HL-60/S4 treated with phorbol 12-myristate 13-acetate at 8.2 ng/mL for 4 days and 3 days (cell line): ENCODE data around the gene HS2ST1.
"Not testable (repeated sequence)": the region's sequence is repeated elsewhere in the genome, so short reads cannot be mapped to it uniquely, and the experiment has no call there.

Experiments
- in situ Hi-C: fragments of 300-500 bp; cut with MboI; formaldehyde crosslinking; loops from 2 replicates; pipeline ENCODE4 v1.15.0; 2022; ENCODE audit warnings: low sequenced_read_pairs

The HS2ST1 gene

GRCh38 chr1:87004857-87005256, 90.4 kb downstream of the HS2ST1 start:
- in situ Hi-C loops: no loop called here

- in situ Hi-C loops: no loop called here
Measured at GRCh38 chr1:87007323-87007722, 92.9 kb downstream of the HS2ST1 start.

DNA sequence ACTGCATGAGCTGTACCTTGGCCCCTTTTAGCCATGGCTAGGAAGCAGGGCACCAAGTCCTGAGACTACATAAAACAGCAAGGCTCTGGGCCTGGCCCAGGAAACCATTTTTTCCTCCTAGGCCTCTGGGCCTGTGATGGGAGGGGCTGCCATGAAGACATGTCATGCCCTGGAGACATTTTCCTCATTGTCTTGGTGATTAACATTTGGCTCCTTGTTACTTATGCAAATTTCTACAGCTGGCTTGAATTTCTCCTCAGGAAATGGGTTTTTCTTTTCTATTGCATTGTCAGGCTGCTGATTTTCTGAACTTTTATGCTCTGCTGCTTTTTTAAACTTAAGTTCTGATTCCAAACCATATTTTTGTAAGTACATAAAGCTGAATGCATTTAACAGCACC, 99.0 kb downstream of the HS2ST1 start:
- in situ Hi-C loops: not testable (repeated sequence)

- in situ Hi-C loops: no loop called here
Measured at GRCh38 chr1:87017998-87018672, 103.7 kb downstream of the HS2ST1 start.

DNA sequence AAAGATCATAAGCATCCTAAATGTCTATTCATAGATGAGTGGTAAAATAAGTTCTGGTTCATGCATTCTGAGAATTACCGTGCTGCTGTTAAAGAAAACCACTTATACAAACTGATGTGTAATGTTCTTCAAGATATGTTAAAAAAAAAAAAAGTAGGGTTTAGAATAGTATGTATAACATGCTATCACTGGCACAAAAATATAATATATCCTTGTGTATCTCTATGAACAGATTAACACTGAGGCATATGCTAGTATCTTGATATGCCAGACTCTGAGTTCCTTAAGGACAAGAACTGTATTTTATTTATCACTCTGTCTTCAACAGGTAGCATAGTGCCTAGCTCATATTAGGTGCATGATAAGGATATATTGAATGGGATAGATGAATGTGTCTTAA, 108.9 kb downstream of the HS2ST1 start:
- in situ Hi-C loops: no loop called here

- in situ Hi-C loops: no loop called here
Measured at GRCh38 chr1:87024936-87025540, 110.6 kb downstream of the HS2ST1 start.

DNA sequence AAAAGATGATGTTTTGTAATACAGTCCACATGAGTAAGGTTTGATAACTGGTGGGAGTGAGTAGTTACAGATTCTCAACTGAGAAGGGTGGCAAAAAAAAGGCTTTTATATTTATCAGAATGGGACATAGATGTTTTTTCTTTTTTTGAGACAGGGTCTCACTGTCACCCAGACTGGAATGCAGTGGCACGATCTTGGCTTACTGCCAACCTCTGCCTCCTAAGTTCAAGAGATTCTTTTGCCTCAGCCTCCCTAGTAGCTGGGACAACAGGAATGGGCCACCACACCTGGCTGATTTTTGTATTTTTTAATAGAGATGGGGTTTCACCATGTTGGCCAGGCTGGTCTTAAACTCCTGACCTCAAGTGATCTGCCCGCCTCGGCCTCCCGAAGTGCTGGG, 113.1 kb downstream of the HS2ST1 start:
- in situ Hi-C loops: not testable (repeated sequence)

GRCh38 chr1:87028576-87028975, 114.1 kb downstream of the HS2ST1 start:
- in situ Hi-C loops: no loop called here

DNA sequence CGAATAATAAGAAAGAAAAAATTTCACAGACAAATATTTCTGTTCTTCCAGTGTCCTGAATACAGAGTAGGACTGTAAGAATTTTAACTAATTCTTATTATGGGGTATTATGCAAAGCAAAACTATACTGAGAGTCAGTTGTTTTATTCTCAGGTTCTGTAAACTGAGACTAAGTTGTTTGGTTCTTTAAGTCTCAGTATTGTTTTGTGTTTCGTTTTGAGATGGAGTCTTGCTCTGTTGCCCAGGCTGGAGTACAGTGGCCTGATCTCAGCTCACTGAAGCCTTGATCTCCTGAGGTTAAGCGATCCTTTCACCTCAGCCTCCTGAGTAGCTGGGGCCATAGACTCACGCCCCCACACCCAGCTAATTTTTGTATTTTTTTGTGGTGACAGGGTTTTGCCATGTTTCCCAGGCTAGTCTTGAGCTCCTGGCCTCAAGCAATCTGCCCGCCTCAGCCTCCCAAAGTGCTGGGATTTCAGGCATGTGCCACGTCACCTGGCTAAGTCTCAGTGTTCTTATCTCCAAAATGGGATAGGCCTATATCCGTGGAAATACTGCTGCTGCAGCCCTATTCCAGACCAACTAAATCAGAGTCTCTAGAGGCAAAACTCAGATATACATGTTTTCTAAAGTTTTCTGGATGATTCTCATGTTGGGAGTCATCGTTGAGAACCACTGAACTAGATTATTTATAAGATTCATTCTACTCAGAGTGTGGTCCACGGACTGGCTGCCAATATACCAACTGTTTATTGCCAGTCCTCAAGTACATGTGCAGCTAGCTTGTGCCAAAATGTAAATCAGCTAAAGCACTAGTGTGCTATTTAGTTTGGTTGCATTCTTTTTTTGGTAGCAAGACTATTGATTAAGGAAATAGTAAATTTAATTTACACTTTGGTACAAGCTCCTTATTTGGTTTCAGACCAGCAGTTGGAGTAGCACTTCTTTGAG, 116.6 kb downstream of the HS2ST1 start:
- in situ Hi-C loops: no loop called here

DNA sequence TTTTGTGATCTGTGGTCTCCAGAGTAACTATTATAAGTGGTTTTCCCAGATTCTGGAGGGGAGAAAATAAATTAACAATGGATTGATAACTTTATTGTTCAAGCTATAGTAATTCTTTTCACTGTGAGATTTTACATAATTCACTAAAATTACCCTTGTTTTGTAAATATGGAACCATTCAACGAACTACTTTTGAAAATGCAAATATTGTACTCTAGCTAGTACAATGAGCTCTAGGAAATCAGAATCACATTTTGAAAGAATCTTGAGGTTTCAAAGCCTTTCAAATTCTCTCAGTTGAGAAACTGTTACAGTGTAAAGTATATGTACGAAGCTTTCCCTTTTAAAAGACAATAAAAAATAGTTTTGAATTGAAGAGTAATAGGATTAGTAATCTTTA, 119.9 kb downstream of the HS2ST1 start:
- in situ Hi-C loops: no loop called here

DNA sequence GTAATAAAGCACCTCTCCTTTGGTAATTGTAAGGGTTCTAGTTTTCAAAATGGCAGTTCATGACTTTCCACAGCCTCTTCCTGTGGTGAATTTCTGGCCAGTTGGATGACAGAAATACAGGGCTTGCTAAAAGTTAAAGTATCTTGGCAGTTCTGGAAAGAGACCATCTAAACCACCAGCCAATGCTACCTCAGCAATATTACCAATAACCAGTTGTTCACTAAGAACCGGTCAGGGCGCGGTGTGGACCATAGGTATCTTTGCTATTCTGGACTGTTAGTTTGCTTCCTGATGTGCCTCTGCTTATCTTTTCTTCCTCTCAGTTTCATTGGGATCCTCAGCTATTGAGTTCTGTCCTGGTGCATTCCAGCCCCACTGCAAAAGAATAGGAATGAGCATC, 124.7 kb downstream of the HS2ST1 start:
- in situ Hi-C loops: no loop called here

GRCh38 chr1:87042111-87042811, 127.8 kb downstream of the HS2ST1 start:
- in situ Hi-C loops: no loop called here

GRCh38 chr1:87044424-87044823, 130.0 kb downstream of the HS2ST1 start:
- in situ Hi-C loops: no loop called here

- in situ Hi-C loops: no loop called here
Measured at GRCh38 chr1:87044840-87045239, 130.4 kb downstream of the HS2ST1 start.

GRCh38 chr1:87045761-87046304, 131.4 kb downstream of the HS2ST1 start:
- in situ Hi-C loops: no loop called here

DNA sequence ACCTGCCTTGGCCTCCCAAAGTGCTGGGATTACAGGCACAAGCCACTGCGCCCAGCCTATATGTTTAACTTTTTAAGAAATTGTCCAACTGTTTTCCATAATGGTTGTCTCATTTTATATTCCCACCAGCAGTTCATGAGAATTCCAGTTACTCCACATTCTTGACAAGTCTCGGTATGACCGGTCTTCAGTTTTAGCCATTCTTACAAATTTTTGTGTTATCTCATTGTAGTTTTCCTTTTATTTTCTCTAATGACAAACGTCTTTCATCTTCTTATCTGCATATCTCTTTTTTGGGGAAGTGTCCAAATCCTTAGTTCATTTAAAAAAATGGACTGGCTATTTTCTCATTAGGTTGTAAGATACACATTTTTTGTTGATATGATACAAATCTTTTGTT, 132.5 kb downstream of the HS2ST1 start:
- in situ Hi-C loops: no loop called here

DNA sequence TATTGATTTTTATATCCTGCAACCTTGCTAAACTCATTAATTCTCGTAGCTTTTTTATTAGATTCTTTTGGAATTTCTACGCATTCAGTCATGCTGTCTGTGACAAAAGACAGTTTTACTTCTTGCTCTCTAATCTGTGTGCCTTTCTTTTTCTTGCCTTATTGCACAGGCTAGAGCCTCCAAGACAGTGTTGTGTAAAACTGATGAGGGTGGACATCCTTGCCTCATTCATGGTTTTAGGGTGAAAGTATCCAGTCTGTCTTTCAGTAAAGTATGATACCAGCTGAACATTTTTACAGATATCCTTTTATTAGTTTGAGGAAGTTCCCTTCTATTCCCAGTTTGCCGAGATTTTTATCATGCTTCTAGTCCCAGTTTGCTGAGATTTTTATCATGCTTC, 133.8 kb downstream of the HS2ST1 start:
- in situ Hi-C loops: no loop called here

- in situ Hi-C loops: no loop called here
Measured at GRCh38 chr1:87051965-87052364, 137.5 kb downstream of the HS2ST1 start.

DNA sequence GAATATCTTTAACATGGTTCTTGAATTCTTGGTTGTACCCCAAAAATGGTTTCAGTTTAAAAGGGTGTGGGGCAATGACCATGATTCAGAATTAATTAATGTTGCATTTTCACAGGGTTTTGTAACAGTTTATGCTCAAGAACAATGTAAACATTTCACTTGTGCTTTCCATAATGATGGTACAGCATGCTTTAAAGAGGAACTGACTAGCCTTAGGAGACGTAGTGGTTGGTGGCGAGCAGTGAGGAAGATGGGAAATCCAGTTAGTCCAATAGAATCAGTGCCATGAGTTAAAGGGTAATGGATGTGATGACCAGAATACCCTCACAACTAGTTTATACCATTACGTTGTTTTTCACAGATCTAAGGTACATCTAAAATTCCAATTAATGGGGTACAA, 138.0 kb downstream of the HS2ST1 start:
- in situ Hi-C loops: no loop called here

GRCh38 chr1:87052961-87053360, 138.5 kb downstream of the HS2ST1 start:
- in situ Hi-C loops: no loop called here

- in situ Hi-C loops: no loop called here
Measured at GRCh38 chr1:87053446-87053845, 139.0 kb downstream of the HS2ST1 start.
